ENCODE measurements around the gene MORN4.

- TF ChIP-seq, protein P1, sequence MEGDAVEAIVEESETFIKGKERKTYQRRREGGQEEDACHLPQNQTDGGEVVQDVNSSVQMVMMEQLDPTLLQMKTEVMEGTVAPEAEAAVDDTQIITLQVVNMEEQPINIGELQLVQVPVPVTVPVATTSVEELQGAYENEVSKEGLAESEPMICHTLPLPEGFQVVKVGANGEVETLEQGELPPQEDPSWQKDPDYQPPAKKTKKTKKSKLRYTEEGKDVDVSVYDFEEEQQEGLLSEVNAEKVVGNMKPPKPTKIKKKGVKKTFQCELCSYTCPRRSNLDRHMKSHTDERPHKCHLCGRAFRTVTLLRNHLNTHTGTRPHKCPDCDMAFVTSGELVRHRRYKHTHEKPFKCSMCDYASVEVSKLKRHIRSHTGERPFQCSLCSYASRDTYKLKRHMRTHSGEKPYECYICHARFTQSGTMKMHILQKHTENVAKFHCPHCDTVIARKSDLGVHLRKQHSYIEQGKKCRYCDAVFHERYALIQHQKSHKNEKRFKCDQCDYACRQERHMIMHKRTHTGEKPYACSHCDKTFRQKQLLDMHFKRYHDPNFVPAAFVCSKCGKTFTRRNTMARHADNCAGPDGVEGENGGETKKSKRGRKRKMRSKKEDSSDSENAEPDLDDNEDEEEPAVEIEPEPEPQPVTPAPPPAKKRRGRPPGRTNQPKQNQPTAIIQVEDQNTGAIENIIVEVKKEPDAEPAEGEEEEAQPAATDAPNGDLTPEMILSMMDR (IDR thresholded peaks at IDR 0.05; ENCODE audit: extremely low read depth in 1 of 2, insufficient read depth in 1 of 2, low read depth in 1 of 2, low read length in 2 of 2): no peak
- no peak for TF ChIP-seq POLR2A (IDR thresholded peaks at IDR 0.05; ENCODE audit: low read depth, low read length)
- TF ChIP-seq, protein P2, sequence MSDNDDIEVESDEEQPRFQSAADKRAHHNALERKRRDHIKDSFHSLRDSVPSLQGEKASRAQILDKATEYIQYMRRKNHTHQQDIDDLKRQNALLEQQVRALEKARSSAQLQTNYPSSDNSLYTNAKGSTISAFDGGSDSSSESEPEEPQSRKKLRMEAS (IDR thresholded peaks at IDR 0.05; ENCODE audit: insufficient read depth, insufficient read length): no peak
- TF ChIP-seq JUN (IDR thresholded peaks at IDR 0.05; ENCODE audit: borderline replicate concordance, insufficient read depth, insufficient read length, low read depth): no peak
These were observed 26.1 kb downstream of the MORN4 start for GRCh38 chr10:97607095-97607636.

Measured in endothelial cell of umbilical vein (primary cell).